SK-N-MC (cell line): Measurements from ENCODE around the gene CAVIN2.

Experiments
- DNase-seq: peaks from one replicate; pipeline ENCODE4 v3.0.0-alpha.2; 2011; ENCODE audit warnings: low read depth, low spot score
- H3K27ac ChIP-seq: fragments of 200-600 bp; sonication (generic); 2 replicates; pipeline ENCODE4 v1.5.1; 2016; ENCODE audit warnings: mixed run types
- H3K36me3 ChIP-seq: fragments of 200-600 bp; sonication (generic); 2 replicates; pipeline ENCODE4 v1.6.1; 2017; ENCODE audit warnings: antibody characterized with exemption, low read length, mixed read lengths; ENCODE audit not compliant: insufficient read depth
- H3K4me3 ChIP-seq: fragments of 200-600 bp; sonication (generic); 2 replicates; pipeline ENCODE4 v1.5.1; 2016
- H3K9ac ChIP-seq: fragments of 200-600 bp; sonication (generic); 2 replicates; pipeline ENCODE4 v1.8.0; 2017; ENCODE audit warnings: mixed run types, mixed read lengths; ENCODE audit not compliant: insufficient read length
- H3K9me3 ChIP-seq: fragments of 200-600 bp; sonication (generic); 2 replicates; pipeline ENCODE4 v1.6.1; 2017; ENCODE audit warnings: low read depth, mild to moderate bottlenecking, antibody characterized with exemption, low read length, moderate library complexity, mixed read lengths
- EZH2 ChIP-seq: fragments of 200-600 bp; sonication (generic); IDR thresholded peaks from one replicate; pipeline ENCODE4 v1.6.1; 2017; ENCODE audit warnings: antibody characterized with exemption
- FOXP2 ChIP-seq: optimal IDR thresholded peaks from 2 replicates; pipeline ENCODE3; 2011; ENCODE audit warnings: mild to moderate bottlenecking, moderate library complexity; ENCODE audit not compliant: insufficient read depth; ENCODE audit errors: extremely low read length, control extremely low read depth
- POLR2AphosphoS5 ChIP-seq: IDR thresholded peaks from 2 replicates; pipeline ENCODE4 v1.6.1; 2012; ENCODE audit warnings: mild to moderate bottlenecking, low read depth, low read length, borderline replicate concordance

The CAVIN2 gene

GRCh38 chr2:191821078-191821477 is 25.8 kb downstream of the CAVIN2 start:
- DNase-seq = no peak
- no peak overlapping the region for H3K27ac ChIP-seq
- no peaks in the 10 kb centered on the region for H3K36me3 ChIP-seq
- no peak overlapping the region for H3K9ac ChIP-seq
- H3K4me3 ChIP-seq = no peak overlapping the region
- no peaks in the 10 kb centered on the region for H3K9me3 ChIP-seq
- TF ChIP-seq POLR2AphosphoS5 = no peak
- TF ChIP-seq FOXP2 = no peak
- TF ChIP-seq EZH2 = no peak

GRCh38 chr2:191818725-191819350 is 28.1 kb downstream of the CAVIN2 start:
- no peak for DNase-seq
- H3K4me3 ChIP-seq = no peak overlapping the region
- TF ChIP-seq EZH2 (no peak), FOXP2 (no peak), POLR2AphosphoS5 (no peak)
- no peaks in the 10 kb centered on the region for H3K9me3 ChIP-seq
- H3K36me3 ChIP-seq = no peaks in the 10 kb centered on the region
- H3K9ac ChIP-seq = no peak overlapping the region
- H3K27ac ChIP-seq = no peak overlapping the region

- no peak for TF ChIP-seq EZH2
- no peak for TF ChIP-seq POLR2AphosphoS5
- no peak for TF ChIP-seq FOXP2
- H3K9me3 ChIP-seq = no peaks in the 10 kb centered on the region
- H3K9ac ChIP-seq = no peak overlapping the region
- H3K4me3 ChIP-seq = no peak overlapping the region
- no peak for DNase-seq
- H3K27ac ChIP-seq = no peak overlapping the region
- no peaks in the 10 kb centered on the region for H3K36me3 ChIP-seq
Observed at GRCh38 chr2:191818133-191818532, 28.8 kb downstream of the CAVIN2 start.

GRCh38 chr2:191815010-191815409 is 31.9 kb downstream of the CAVIN2 start:
- Histone ChIP-seq H3K36me3 (no peaks in the 10 kb centered on the region), H3K9ac (no peak overlapping the region), H3K9me3 (no peaks in the 10 kb centered on the region), H3K4me3 (no peak overlapping the region), H3K27ac (no peak overlapping the region)
- DNase-seq = no peak
- TF ChIP-seq EZH2 (no peak), FOXP2 (no peak), POLR2AphosphoS5 (no peak)

- TF ChIP-seq POLR2AphosphoS5 (no peak), EZH2 (no peak), FOXP2 (no peak)
- H3K9ac ChIP-seq = no peak overlapping the region
- H3K9me3 ChIP-seq = no peaks in the 10 kb centered on the region
- H3K27ac ChIP-seq = no peak overlapping the region
- H3K36me3 ChIP-seq = no peaks in the 10 kb centered on the region
- no peak for DNase-seq
- H3K4me3 ChIP-seq = no peak overlapping the region
Observed at GRCh38 chr2:191813943-191814342, 32.9 kb downstream of the CAVIN2 start.

- DNase-seq = peak; percentile 73
- peak overlapping the region; percentile 8 for H3K9ac ChIP-seq
- H3K36me3 ChIP-seq = no peaks in the 10 kb centered on the region
- no peak for TF ChIP-seq EZH2
- no peak for TF ChIP-seq FOXP2
- no peak for TF ChIP-seq POLR2AphosphoS5
- no peaks in the 10 kb centered on the region for H3K9me3 ChIP-seq
- H3K27ac ChIP-seq = 0 out of 2 replicates have a peak overlapping the region, but pooled peaks have one; percentile 7
- peak overlapping the region; percentile 21; the same call in 1 of the 2 replicates for H3K4me3 ChIP-seq
Observed at GRCh38 chr2:191811807-191812602, 34.9 kb downstream of the CAVIN2 start.

- DNase-seq = no peak
- Histone ChIP-seq H3K27ac (no peak overlapping the region), H3K4me3 (no peak overlapping the region), H3K36me3 (no peaks in the 10 kb centered on the region), H3K9me3 (no peaks in the 10 kb centered on the region), H3K9ac (no peak overlapping the region)
- TF ChIP-seq POLR2AphosphoS5 (no peak), FOXP2 (no peak), EZH2 (no peak)
Observed at GRCh38 chr2:191806396-191806795, 40.5 kb downstream of the CAVIN2 start.

GRCh38 chr2:191804766-191805165 is 42.1 kb downstream of the CAVIN2 start:
- no peak for DNase-seq
- TF ChIP-seq EZH2 (no peak), POLR2AphosphoS5 (no peak), FOXP2 (no peak)
- Histone ChIP-seq H3K9me3 (no peaks in the 10 kb centered on the region), H3K27ac (no peak overlapping the region), H3K4me3 (no peak overlapping the region), H3K36me3 (no peaks in the 10 kb centered on the region), H3K9ac (no peak overlapping the region)
